Erythroblast (primary cell): ENCODE results near the gene MT1X.

ENCODE experiments used
- GATA1 ChIP-seq: IDR thresholded peaks from 2 replicates; pipeline ENCODE4 v1.6.1; 2011; ENCODE audit warnings: low read depth, mild to moderate bottlenecking, control low read depth, low read length, moderate library complexity
- POLR2A ChIP-seq: IDR thresholded peaks from 2 replicates; pipeline ENCODE4 v1.6.1; 2011; ENCODE audit warnings: mild to moderate bottlenecking, low read length

DNA sequence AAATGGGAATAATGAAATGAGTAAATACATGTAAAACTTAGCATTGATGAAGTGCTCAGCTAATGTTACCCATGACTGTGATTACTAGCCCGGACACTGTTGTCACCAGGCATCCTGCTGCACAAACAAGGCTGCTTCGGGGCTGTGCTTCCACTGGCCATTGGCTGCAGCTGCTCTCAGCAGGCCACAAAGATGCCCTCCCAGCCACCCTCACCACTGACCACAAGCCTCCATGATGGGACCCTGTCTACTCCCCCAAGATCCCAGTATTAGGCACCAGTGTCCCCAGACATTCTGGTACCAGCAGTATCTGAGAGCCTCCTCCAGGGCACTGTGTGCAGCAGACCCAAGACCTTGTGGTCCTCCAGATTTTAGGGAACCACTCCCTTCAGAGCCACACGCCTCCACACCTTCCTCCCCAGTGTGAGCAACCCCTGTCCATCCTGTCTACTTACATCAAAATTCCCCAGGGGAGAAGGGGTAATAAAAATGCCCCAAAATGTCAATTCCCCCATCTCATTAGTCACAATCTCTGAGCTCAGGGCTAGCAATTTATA, 28.0 kb downstream of the MT1X start:
- TF ChIP-seq POLR2A (no peak), GATA1 (no peak)
